HEK293T (cell line): Measurements from ENCODE around the gene IRF8.

Experiments
- CTCF ChIA-PET: fragments of 350-600 bp; formaldehyde crosslinking; extraction: SDS; loops from one replicate; lab custom pipeline; 2021; ENCODE audit warnings: antibody characterized with exemption, inconsistent platforms; lab: Yijun Ruan, JAX
- POLR2A ChIA-PET: fragments of 350-600 bp; formaldehyde crosslinking; extraction: SDS; loops from one replicate; lab custom pipeline; 2020; ENCODE audit warnings: antibody characterized with exemption, inconsistent platforms; lab: Yijun Ruan, JAX
- DNase-seq: peaks from one replicate; pipeline ENCODE4 v3.0.0; 2012; ENCODE audit warnings: mixed read lengths; ENCODE audit errors: extremely low spot score
- ARNT ChIP-seq: fragments of 450-650 bp; IDR thresholded peaks from 2 replicates; pipeline ENCODE4 v1.6.1; 2017; ENCODE audit warnings: mild to moderate bottlenecking
- BHLHE40 ChIP-seq: fragments of 450-650 bp; IDR thresholded peaks from 2 replicates; pipeline ENCODE4 v1.6.1; 2016; ENCODE audit warnings: mild to moderate bottlenecking, moderate library complexity, borderline replicate concordance
- CTBP1 ChIP-seq: fragments of 450-650 bp; IDR thresholded peaks from 2 replicates; pipeline ENCODE4 v1.6.1; 2016; ENCODE audit warnings: borderline replicate concordance
- ELF4 ChIP-seq: fragments of 450-650 bp; IDR thresholded peaks from 2 replicates; pipeline ENCODE4 v1.6.1; 2017; ENCODE audit warnings: antibody characterized with exemption
- FOXA1 ChIP-seq: fragments of 450-650 bp; IDR thresholded peaks from 2 replicates; pipeline ENCODE4 v1.6.1; 2016; ENCODE audit warnings: mild to moderate bottlenecking
- FOXK2 ChIP-seq: fragments of 450-650 bp; IDR thresholded peaks from 2 replicates; pipeline ENCODE4 v1.6.1; 2016; ENCODE audit warnings: mild to moderate bottlenecking
- FOXM1 ChIP-seq: fragments of 450-650 bp; IDR thresholded peaks from 2 replicates; pipeline ENCODE4 v1.6.1; 2017; ENCODE audit warnings: mild to moderate bottlenecking, borderline replicate concordance
- HDGF ChIP-seq: fragments of 450-650 bp; IDR thresholded peaks from 2 replicates; pipeline ENCODE4 v1.6.1; 2017; ENCODE audit warnings: antibody characterized with exemption, borderline replicate concordance
- L3MBTL2 ChIP-seq: fragments of 450-650 bp; conservative IDR thresholded peaks from 2 replicates; pipeline ENCODE4 v1.6.1; 2016; ENCODE audit warnings: mild to moderate bottlenecking
- LEF1 ChIP-seq: fragments of 450-650 bp; IDR thresholded peaks from 2 replicates; pipeline ENCODE4 v1.6.1; 2017; ENCODE audit warnings: mild to moderate bottlenecking, borderline replicate concordance
- NFRKB ChIP-seq: fragments of 450-650 bp; IDR thresholded peaks from 2 replicates; pipeline ENCODE4 v1.6.1; 2016; ENCODE audit warnings: mild to moderate bottlenecking, moderate library complexity
- PKNOX1 ChIP-seq: fragments of 450-650 bp; IDR thresholded peaks from 2 replicates; pipeline ENCODE4 v1.6.1; 2016
- SP1 ChIP-seq: fragments of 450-650 bp; IDR thresholded peaks from 2 replicates; pipeline ENCODE4 v1.6.1; 2017
- SUZ12 ChIP-seq: fragments of 450-650 bp; IDR thresholded peaks from 2 replicates; pipeline ENCODE4 v1.6.1; 2016; ENCODE audit warnings: mild to moderate bottlenecking
- TARDBP ChIP-seq: fragments of 450-650 bp; IDR thresholded peaks from 2 replicates; pipeline ENCODE4 v1.6.1; 2016
- ZNF384 ChIP-seq: fragments of 450-650 bp; IDR thresholded peaks from 2 replicates; pipeline ENCODE4 v1.6.1; 2016

Gene IRF8

GRCh38 chr16:85859818-85860125 lies 39.2 kb upstream of the IRF8 start:
- CTCF ChIA-PET, result no interaction called here
- TF ChIP-seq FOXK2, result no peak
- TF ChIP-seq SP1, result no peak
- no peak for TF ChIP-seq FOXA1
- TF ChIP-seq FOXM1, result no peak
- no peak for TF ChIP-seq LEF1
- TF ChIP-seq TARDBP, result no peak
- TF ChIP-seq PKNOX1, result no peak
- TF ChIP-seq ZNF384, result no peak
- no peak for TF ChIP-seq NFRKB
- no peak for TF ChIP-seq L3MBTL2
- TF ChIP-seq HDGF, result no peak
- no peak for TF ChIP-seq ARNT
- TF ChIP-seq CTBP1, result no peak
- TF ChIP-seq BHLHE40, result no peak
- no peak for TF ChIP-seq SUZ12
- TF ChIP-seq ELF4, result no peak
- POLR2A ChIA-PET, result no interaction called here
- no peak for DNase-seq

DNA sequence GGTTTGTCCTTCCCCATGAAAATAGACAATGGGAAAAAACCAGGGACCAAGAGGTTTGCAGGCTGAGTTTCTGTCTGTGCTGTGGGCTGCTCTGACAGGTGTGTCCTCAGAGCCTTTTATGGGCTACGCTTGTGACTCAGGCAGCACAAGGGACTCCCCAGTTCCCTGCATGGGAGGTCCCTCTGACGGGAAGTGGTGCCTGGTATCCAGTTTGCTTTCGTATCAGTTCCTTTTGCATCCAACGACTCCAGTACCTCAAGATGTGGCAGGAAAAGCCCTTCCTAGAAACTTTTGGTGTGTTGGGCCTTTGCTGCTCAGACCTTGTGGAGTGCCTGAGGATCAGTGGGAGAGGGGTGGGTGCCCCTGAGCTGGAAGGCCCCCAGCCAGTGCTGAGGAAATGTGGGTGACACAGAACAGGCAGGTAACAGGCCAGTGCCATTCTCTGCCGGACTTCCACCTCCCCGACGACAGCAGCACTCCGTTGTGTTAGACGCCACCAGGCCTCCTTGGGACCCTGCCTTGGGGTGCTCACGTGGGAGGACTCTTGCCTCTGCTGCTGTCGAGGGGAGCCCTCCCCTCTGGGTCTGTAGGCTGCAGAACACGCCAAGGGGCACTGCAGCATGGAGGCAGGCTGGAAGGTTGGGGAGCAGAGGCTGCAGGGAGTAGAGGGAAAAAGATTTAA lies 38.4 kb upstream of the IRF8 start:
- CTCF ChIA-PET, result no interaction called here
- no peak for DNase-seq
- POLR2A ChIA-PET, result no interaction called here
- TF ChIP-seq ELF4, result no peak

GRCh38 chr16:85861095-85861825 lies 37.7 kb upstream of the IRF8 start:
- ChIA-PET CTCF (no interaction called here), POLR2A (no interaction called here)
- TF ChIP-seq SP1 (no peak), TARDBP (no peak), L3MBTL2 (no peak), LEF1 (no peak), FOXA1 (no peak), ARNT (no peak), FOXM1 (no peak), CTBP1 (no peak), NFRKB (no peak), SUZ12 (no peak), FOXK2 (no peak), HDGF (no peak), BHLHE40 (no peak), PKNOX1 (no peak), ZNF384 (no peak), ELF4 (no peak)
- no peak for DNase-seq

DNA sequence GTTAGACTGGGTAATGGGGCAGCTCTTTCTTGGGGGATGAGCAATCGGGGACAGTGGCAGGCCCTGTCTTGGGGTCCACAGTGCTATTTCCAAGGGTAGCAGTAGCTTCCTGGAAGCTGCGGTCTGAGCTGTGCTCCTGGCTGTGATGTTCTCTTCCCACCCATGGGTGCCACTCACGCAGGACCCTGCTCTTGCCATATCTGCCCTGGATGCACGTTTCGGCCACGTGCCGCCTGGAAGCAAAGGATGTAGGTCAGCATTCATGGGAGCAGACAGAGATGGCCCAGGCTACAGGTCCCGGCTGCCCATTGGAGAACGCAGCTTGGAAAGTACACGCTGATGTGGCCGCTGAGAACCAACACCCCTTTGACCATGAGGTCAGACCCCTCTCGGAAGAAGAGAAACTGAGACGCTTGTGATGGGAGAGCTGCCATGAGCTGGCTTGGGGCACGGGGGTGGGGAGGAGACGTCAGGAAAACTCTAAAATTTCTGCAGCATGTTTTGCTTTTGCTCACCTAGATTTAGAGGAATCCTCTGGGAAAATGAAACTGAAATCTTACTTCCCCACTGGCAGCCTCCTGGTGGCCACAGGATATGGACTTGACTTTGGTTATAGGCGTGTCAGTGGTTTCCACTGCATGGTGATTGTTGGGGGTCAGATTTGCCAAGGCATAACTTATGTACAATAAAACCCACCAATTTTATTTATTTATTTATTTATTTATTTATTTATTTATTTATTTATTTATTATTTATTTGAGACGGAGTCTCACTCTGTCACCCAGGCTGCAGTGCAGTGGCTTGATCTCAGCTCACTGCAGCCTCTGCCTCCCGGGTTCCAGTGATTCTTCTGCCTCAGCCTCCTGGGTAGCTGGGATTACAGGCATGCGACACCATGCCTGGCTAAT lies 36.2 kb upstream of the IRF8 start:
- ChIA-PET CTCF (no interaction called here), POLR2A (no interaction called here)
- no peak for TF ChIP-seq FOXM1
- TF ChIP-seq LEF1, result no peak
- TF ChIP-seq ELF4, result no peak
- TF ChIP-seq ARNT, result no peak
- no peak for TF ChIP-seq TARDBP
- TF ChIP-seq FOXK2, result no peak
- TF ChIP-seq PKNOX1, result no peak
- no peak for TF ChIP-seq NFRKB
- TF ChIP-seq HDGF, result no peak
- no peak for TF ChIP-seq SUZ12
- no peak for DNase-seq

GRCh38 chr16:85863384-85863774 lies 35.6 kb upstream of the IRF8 start:
- CTCF ChIA-PET, result no interaction called here
- POLR2A ChIA-PET, result no interaction called here
- no peak for DNase-seq
- no peak for TF ChIP-seq TARDBP

GRCh38 chr16:85864965-85865364 lies 34.0 kb upstream of the IRF8 start:
- TF ChIP-seq NFRKB (no peak), HDGF (no peak), BHLHE40 (no peak), SUZ12 (no peak), ZNF384 (no peak), FOXM1 (no peak), CTBP1 (no peak), L3MBTL2 (no peak), LEF1 (no peak), TARDBP (no peak), FOXA1 (no peak), ELF4 (no peak), PKNOX1 (no peak), FOXK2 (no peak), SP1 (no peak), ARNT (no peak)
- POLR2A ChIA-PET, result no interaction called here
- DNase-seq, result no peak
- CTCF ChIA-PET, result no interaction called here
